GM18870 (cell line): ENCODE data around the gene NACA.

Source experiments
- ATAC-seq: cut with Tn5 transposase; IDR thresholded peaks from one replicate; pipeline ENCODE4 v1.9.1; 2021; ENCODE audit warnings: moderate library complexity; ENCODE audit not compliant: unreplicated experiment

The NACA gene

GRCh38 chr12:56694161-56694560, 30.9 kb downstream of the NACA start:
- ATAC-seq: no peak

GRCh38 chr12:56688846-56689109, 36.3 kb downstream of the NACA start:
- peak; percentile 2 for ATAC-seq

- peak; percentile 59 for ATAC-seq
These were observed 36.8 kb downstream of the NACA start, which contains the start of gene PTGES3 for GRCh38 chr12:56688129-56688845. PTGES3 (minus strand) TSS chr12:56688284; CDS start chr12:56687999, 285 bp downstream.

- ATAC-seq: peak; percentile 6
These were observed 37.6 kb downstream of the NACA start for GRCh38 chr12:56687223-56688128.

GRCh38 chr12:56684745-56685359, 40.2 kb downstream of the NACA start:
- no peak for ATAC-seq

GRCh38 chr12:56682323-56682722, 42.8 kb downstream of the NACA start:
- ATAC-seq: no peak

- ATAC-seq: no peak
These were observed 45.1 kb downstream of the NACA start for GRCh38 chr12:56679883-56680575.

- ATAC-seq: no peak
These were observed 46.2 kb downstream of the NACA start for GRCh38 chr12:56678852-56679251.

GRCh38 chr12:56677680-56678079, 47.4 kb downstream of the NACA start:
- peak; percentile 64 for ATAC-seq

GRCh38 chr12:56676851-56677580, 48.1 kb downstream of the NACA start:
- no peak for ATAC-seq

- ATAC-seq: no peak
These were observed 53.5 kb downstream of the NACA start for GRCh38 chr12:56671608-56672007.

- no peak for ATAC-seq
These were observed 54.3 kb downstream of the NACA start for GRCh38 chr12:56670836-56671235.

- ATAC-seq: no peak
These were observed 57.0 kb downstream of the NACA start for GRCh38 chr12:56668197-56668457.
